T-helper 1 cell treated with Interleukin-12 subunit alpha and Interleukin-12 subunit beta and Interleukin-4 antibody, amounts not matched to agents 30 μg/mL and 1 μg/mL, for 36 hours (primary cell): Measurements from ENCODE around the gene AREG.

ENCODE experiments used
- H3K27ac Mint-ChIP-seq: one replicate; pipeline ENCODE4 v1.8.0; 2021; ENCODE audit warnings: mild to moderate bottlenecking, mixed read lengths
- H3K27me3 Mint-ChIP-seq: one replicate; pipeline ENCODE4 v1.8.0; 2021; ENCODE audit warnings: low read depth, mixed read lengths
- H3K36me3 Mint-ChIP-seq: one replicate; pipeline ENCODE4 v1.8.0; 2021; ENCODE audit warnings: low read depth, mixed read lengths
- H3K4me1 Mint-ChIP-seq: one replicate; pipeline ENCODE4 v1.8.0; 2021; ENCODE audit warnings: low read depth, mixed read lengths
- H3K4me3 Mint-ChIP-seq: one replicate; pipeline ENCODE4 v1.8.0; 2021; ENCODE audit warnings: mild to moderate bottlenecking, moderate library complexity, mixed read lengths
- H3K9me3 Mint-ChIP-seq: one replicate; pipeline ENCODE4 v1.8.0; 2021; ENCODE audit warnings: mixed read lengths

Gene AREG

DNA sequence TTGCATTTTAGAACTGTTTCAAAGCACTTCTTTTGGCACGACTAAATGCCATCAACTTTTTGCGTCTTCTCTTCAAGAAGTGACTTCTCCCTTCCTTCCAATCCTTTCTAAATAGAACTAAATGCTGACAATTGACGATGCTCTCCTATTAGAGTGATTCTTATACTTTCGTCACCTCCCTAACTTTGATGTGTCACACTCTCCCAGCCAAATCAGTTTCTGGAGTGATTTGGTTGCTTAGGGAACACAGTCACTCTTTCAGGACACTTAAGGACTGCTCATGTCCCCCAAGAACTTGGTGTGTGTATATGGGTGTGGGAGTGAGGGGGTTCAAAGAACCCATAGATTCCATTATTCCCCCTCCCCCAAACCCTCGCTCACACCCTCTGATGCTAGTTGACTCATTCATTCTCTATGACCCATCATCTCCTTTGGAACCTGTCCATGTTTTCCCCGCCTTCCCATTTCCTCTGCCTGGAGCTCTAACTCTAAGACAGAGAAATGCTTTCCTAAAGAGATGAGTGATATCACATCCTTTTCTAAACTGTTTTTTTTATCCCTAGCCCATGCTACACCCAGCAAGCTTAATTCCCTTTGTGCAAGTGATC lies 26.8 kb upstream of the AREG start:
- no peak overlapping the region for H3K27ac Mint-ChIP-seq
- H3K36me3 Mint-ChIP-seq: no peaks in the 10 kb centered on the region
- no peaks in the 10 kb centered on the region for H3K4me1 Mint-ChIP-seq
- no peak overlapping the region for H3K4me3 Mint-ChIP-seq
- H3K27me3 Mint-ChIP-seq: peaks cover 7% of the 10 kb centered on the region
- no peaks in the 10 kb centered on the region for H3K9me3 Mint-ChIP-seq

DNA sequence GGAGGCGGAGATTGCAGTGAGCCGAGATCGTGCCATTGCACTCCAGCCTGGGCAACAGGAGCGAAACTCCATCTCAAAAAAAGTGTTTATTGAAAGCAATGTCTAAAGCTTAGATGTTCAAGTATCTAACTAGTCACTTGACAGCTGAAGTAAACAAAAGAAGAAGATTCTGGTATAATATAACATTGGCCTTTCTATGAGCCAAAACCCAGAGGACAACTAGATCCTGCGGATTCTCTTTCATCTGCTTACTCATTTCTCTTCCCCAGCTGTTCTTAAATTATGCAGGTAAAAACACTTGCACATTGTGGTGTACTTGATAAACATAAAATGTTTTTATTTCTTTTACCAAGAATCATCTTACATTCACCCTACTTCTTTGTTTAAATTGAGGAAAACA lies 24.1 kb upstream of the AREG start:
- Mint-ChIP-seq H3K9me3 (no peaks in the 10 kb centered on the region), H3K36me3 (no peaks in the 10 kb centered on the region), H3K27me3 (peaks cover 10% of the 10 kb centered on the region), H3K27ac (no peak overlapping the region), H3K4me1 (no peaks in the 10 kb centered on the region), H3K4me3 (no peak overlapping the region)

DNA sequence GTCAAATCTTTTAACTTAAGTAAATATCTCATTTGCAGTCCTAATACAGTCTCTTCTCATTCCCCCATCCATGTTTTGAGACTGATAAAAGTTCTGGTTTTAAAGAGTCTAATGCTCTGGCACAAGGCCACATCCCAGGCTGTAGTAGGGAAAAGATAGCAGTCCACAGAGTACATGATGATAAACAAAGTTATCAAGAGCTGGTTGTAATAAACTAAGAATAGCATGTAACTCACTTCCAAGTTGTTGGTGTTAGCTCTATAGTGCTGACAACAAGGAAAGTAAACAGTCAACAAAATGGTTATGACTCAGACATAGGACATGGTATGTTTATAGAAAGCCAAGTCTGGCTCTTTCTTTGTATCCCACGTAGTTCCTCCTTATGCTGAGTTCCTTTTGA lies 21.8 kb upstream of the AREG start:
- no peak overlapping the region for H3K27ac Mint-ChIP-seq
- no peaks in the 10 kb centered on the region for H3K4me1 Mint-ChIP-seq
- no peaks in the 10 kb centered on the region for H3K36me3 Mint-ChIP-seq
- no peaks in the 10 kb centered on the region for H3K9me3 Mint-ChIP-seq
- peaks cover 7% of the 10 kb centered on the region for H3K27me3 Mint-ChIP-seq
- no peak overlapping the region for H3K4me3 Mint-ChIP-seq

DNA sequence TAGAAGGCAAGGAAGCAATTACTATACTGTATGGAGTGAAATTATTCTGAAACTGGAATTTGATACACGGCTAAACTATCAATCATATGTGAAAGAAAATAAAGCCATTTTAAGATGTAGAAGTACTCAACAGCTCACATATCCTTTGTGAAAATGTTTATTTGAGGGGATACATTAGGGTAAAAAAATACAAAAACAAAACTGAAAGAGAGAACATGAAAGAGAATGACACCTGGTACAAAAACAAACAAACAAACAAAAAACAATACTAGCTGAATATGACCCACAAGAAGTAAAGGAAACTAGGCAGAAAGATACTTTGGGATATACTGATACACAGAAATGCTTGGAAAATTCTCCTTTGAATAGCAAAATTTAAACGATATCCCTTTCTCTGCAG lies 20.8 kb upstream of the AREG start:
- H3K27ac Mint-ChIP-seq: no peak overlapping the region
- H3K4me1 Mint-ChIP-seq: no peaks in the 10 kb centered on the region
- peaks cover 3% of the 10 kb centered on the region for H3K27me3 Mint-ChIP-seq
- H3K36me3 Mint-ChIP-seq: no peaks in the 10 kb centered on the region
- H3K4me3 Mint-ChIP-seq: no peak overlapping the region
- no peaks in the 10 kb centered on the region for H3K9me3 Mint-ChIP-seq

DNA sequence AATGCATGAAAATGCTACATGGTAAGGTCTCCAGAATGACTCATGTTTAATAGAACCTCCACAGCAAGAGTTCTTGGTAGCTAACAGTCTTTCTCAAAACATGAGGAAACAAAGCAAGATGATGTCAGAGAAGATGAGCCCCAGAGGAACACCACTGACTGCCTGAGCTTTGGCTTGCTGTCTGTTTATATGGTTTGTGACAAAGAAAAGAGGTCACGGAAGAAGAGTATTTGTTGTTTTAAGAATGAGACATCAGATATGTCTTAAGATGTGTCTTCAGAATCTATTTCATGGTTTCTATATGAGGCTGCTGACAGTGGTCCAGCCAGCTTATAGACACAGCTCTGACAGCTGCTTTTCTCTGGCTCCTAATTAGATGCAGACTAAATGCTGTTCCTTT lies 18.8 kb upstream of the AREG start:
- Mint-ChIP-seq H3K4me1 (no peaks in the 10 kb centered on the region), H3K9me3 (no peaks in the 10 kb centered on the region), H3K4me3 (no peak overlapping the region), H3K27me3 (peaks cover 3% of the 10 kb centered on the region), H3K36me3 (no peaks in the 10 kb centered on the region), H3K27ac (no peak overlapping the region)

DNA sequence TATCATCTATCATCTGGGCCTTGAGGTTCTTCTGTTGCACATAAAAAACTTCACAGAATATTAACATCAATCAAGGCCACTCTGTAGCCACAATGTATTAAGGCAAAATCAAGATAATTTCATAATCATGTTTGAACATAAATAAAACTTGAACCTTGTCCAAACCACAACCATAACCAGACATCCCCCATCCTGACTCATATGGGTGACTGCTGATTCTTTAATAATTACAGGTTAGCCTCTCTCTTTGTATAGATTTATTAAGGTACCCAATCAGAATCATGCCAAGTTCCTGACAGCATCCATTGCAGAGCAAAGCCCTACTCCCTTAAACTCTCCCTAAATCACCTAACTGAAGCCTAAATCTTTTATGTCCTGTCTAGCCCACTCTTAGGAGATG lies 16.7 kb upstream of the AREG start:
- Mint-ChIP-seq H3K9me3 (no peaks in the 10 kb centered on the region), H3K27ac (peak overlapping the region; percentile 24), H3K4me3 (no peak overlapping the region), H3K36me3 (no peaks in the 10 kb centered on the region), H3K27me3 (peaks cover 7% of the 10 kb centered on the region), H3K4me1 (no peaks in the 10 kb centered on the region)

DNA sequence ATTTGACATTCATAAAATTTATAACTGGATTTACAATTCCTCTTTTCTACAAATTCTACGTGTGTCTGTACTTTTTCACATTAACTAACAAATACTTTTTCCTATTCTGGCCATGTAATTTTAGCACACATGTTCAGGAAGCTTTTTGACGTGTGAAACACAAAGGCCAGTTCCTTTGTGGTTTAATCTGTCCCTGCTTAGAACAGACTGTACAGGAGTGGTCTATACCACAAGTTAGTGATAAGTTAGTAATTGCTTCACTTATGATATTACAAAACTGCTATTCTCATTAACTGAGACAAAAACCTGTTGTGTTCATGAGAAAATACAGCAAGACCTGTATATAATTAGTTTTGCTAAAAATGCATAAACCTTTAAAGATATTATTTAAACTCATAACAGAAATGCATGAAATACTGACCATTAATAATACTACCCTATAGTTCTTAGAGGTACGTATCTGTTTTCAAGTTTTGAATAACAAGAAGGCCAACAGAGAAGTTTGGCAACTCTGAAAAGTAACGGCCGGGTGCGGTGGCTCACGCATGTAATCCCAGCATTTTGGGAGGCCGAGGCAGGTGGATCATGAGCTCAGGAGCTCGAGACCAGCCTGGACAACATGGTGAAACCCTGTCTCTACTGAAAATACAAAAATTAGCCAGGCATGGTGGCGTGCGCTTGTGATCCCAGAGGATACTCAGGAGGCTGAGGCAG lies 13.7 kb upstream of the AREG start:
- Mint-ChIP-seq H3K36me3 (no peaks in the 10 kb centered on the region), H3K9me3 (no peaks in the 10 kb centered on the region), H3K27ac (no peak overlapping the region), H3K4me1 (no peaks in the 10 kb centered on the region), H3K4me3 (no peak overlapping the region), H3K27me3 (peaks cover 4% of the 10 kb centered on the region)

DNA sequence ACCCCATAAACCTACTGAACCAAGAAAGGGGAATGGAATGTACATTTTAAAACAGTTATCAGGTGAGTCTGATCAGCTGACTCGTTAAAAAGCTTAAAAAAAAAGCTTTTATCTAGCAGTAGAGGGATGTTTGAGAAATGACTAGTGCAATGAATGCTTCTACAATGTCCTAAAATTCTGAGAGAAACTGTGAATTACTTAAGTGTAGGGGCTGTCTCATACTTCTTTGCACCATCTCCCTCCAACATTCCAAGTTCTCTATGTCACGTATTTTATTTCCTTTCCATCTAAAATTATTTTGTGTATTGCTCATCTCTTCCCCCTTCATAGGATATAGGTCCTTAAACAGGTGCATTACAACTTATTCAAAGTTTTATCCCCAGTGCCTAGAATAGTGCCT lies 11.9 kb upstream of the AREG start:
- Mint-ChIP-seq H3K27me3 (peaks cover 4% of the 10 kb centered on the region), H3K9me3 (no peaks in the 10 kb centered on the region), H3K4me1 (no peaks in the 10 kb centered on the region), H3K27ac (no peak overlapping the region), H3K36me3 (no peaks in the 10 kb centered on the region), H3K4me3 (no peak overlapping the region)

DNA sequence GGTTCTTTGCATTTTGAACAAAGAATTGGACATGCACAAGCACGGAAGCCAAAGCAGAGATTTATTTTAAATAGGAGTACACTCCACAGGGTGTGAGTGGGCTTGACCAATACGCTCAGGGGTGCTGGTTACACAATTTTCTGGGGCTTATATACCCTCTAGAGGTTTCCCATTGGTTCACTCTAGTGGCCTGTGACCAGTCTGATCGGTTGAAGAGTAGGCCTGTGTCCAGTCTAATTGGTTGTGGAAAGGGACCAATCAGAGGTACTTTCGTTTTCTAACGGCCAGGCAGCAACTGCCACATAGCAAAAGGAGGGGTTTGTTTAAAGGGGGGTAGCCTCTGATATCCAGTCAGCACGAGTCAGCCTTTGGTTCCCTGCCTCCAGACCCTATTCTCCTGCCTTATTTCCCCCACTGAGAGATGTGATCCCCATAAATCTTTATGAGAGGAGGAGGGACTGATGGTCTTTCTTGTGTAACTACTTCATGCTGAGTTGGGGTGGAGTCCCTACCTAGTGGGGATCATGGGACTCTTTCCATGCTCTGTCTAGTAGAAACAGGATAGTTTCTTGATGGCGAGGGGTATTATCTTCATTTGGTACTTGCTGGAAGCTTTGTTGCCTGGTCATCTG lies 11.3 kb upstream of the AREG start:
- peaks cover 4% of the 10 kb centered on the region for H3K27me3 Mint-ChIP-seq
- no peak overlapping the region for H3K4me3 Mint-ChIP-seq
- H3K36me3 Mint-ChIP-seq: no peaks in the 10 kb centered on the region
- no peaks in the 10 kb centered on the region for H3K4me1 Mint-ChIP-seq
- no peaks in the 10 kb centered on the region for H3K9me3 Mint-ChIP-seq
- no peak overlapping the region for H3K27ac Mint-ChIP-seq

DNA sequence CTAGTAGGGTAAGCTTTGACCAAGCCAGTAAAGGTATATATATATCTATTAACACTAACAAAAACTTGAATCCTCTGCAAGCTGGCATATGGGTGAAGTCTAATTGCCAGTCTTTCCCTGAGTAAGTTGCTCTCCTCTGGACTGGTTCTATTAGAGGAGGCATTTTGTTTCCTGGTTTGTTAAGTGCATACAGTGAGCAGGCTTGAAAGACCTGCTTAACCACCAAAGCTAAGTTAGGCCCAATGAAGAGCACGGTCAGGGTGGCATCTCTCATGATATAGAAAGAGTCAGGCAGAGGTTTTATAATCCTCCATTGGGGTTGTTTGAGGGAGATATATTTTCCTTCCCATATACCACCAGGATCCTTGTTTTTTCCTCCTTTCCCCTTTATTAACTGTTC lies 9.6 kb upstream of the AREG start:
- Mint-ChIP-seq H3K9me3 (peaks cover 7% of the 10 kb centered on the region), H3K4me1 (no peaks in the 10 kb centered on the region), H3K4me3 (no peak overlapping the region)

DNA sequence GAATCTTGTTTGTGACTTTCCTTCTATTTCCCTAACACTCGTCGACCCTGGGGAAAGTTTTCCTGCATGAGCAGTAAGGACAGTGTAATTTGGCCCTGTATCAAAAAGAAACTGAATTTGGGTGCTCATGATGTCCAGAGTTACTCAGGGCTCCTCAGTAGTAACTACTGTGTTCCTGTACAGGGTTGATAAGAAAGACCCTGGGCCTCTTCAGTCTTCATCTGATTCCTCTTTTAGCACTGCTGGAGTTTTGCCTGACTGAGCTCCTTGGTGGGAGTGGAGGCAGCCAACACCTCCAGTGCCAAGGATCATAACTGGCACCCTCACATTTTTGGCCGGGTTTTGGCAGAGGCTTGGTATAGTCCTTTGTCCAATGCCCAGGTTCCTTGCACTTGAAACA lies 7.1 kb upstream of the AREG start:
- Mint-ChIP-seq H3K27ac (no peak overlapping the region), H3K4me1 (no peaks in the 10 kb centered on the region), H3K36me3 (no peaks in the 10 kb centered on the region), H3K4me3 (no peak overlapping the region), H3K27me3 (peaks cover 2% of the 10 kb centered on the region), H3K9me3 (peaks cover 7% of the 10 kb centered on the region)

More for the DNA sequence above, 9.6 kb upstream of the AREG start:
- H3K36me3 Mint-ChIP-seq: no peaks in the 10 kb centered on the region
- peaks cover 4% of the 10 kb centered on the region for H3K27me3 Mint-ChIP-seq
- H3K27ac Mint-ChIP-seq: no peak overlapping the region

DNA sequence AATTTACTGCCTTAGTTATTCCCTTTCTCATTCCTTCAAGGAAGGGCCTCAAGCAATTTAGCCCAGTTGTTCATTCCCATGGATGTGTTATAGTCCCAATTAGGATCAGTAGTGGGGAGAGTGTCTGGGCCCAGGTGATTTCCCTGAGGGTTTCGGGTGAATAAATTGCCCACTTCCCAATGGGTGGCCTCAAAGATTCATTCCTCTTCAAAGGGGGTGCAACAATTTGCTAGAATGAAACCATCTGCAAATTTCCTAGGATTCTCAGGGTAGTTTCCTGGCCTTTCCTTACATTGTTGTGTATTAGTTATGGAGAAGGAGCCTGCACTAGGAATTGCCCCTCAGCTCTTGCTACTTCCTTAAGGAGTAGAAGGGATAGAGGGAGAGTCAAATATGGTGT lies 6.3 kb upstream of the AREG start:
- Mint-ChIP-seq H3K4me1 (no peaks in the 10 kb centered on the region), H3K9me3 (peaks cover 7% of the 10 kb centered on the region), H3K27me3 (no peaks in the 10 kb centered on the region), H3K36me3 (no peaks in the 10 kb centered on the region), H3K27ac (no peak overlapping the region), H3K4me3 (no peak overlapping the region)

DNA sequence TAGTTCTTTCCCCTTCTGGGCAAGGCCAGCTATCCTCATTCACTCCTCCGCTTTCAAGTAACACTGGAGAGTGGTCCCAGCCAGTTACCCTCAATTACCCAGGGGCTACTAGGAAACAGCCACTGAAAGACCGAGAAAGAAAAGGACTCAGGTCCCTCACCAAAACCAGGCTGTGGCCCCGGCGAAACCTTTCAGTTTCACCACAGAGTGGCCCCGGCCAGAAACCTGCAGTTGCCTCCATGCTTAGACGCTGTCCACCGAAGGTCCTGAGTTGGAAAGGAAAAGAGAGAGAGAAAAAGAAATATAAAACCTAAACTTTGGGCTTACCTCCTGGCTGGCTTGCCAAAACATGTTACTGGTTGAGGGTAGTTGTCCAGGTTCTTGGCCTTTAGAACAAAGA lies 5.0 kb upstream of the AREG start:
- Mint-ChIP-seq H3K36me3 (no peaks in the 10 kb centered on the region), H3K9me3 (peaks cover 7% of the 10 kb centered on the region), H3K4me1 (no peaks in the 10 kb centered on the region), H3K27ac (no peak overlapping the region), H3K4me3 (no peak overlapping the region), H3K27me3 (no peaks in the 10 kb centered on the region)

DNA sequence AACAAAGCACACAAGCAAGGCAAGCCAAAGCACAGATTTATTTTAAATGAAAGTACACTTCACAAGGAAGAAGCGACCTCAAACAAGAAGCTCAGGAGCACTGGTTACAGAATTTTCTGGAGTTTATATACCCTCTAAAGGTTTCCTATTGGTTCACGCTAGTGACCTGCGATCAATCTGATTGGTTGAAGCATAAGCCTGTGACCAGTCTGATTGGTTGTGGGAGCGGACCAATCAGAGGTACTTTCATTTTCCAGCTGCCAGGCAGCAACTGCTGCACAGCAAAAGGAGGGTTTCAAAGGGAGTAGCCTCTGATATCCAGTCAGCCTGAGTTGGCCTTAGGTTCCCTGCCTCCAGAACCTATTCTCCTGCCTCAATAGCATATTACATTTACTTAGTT lies 4.6 kb upstream of the AREG start:
- peaks cover 3% of the 10 kb centered on the region for H3K27me3 Mint-ChIP-seq
- no peaks in the 10 kb centered on the region for H3K36me3 Mint-ChIP-seq
- peaks cover 7% of the 10 kb centered on the region for H3K9me3 Mint-ChIP-seq
- peaks cover 3% of the 10 kb centered on the region for H3K4me1 Mint-ChIP-seq
- H3K27ac Mint-ChIP-seq: no peak overlapping the region
- H3K4me3 Mint-ChIP-seq: no peak overlapping the region

DNA sequence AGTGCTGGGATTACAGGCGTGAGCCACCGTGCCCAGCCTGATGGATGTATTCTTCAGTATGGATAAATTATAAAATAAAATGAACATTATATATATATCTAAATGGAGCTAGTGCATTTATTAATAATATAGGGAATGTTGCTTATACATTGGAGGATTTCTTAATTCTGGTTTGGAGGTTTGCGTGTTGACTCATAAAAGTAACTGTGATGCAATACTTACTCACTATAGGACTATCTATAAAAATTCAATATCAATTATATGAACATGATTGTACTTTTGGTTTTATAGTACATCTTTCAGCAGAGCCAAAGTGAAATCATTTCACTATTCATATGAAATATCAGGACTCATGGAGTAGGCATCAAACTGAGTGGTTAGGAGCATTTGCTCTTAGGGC lies 3.2 kb upstream of the AREG start:
- Mint-ChIP-seq H3K36me3 (no peaks in the 10 kb centered on the region), H3K4me1 (peaks cover 6% of the 10 kb centered on the region), H3K9me3 (peaks cover 7% of the 10 kb centered on the region), H3K4me3 (no peak overlapping the region), H3K27ac (no peak overlapping the region), H3K27me3 (peaks cover 9% of the 10 kb centered on the region)
